ENCODE data around the gene RASAL2. TPM values are rescaled to one million over a fixed set of nuclear protein-coding genes. Genes with fewer than 3 reads are reported as not detected.

Gene RASAL2
- total and polyA plus RNA-seq, 12 donors, result 2.4 to 31.5 (median 15.0) TPM

GRCh38 chr1:178237121-178237520 is 143.2 kb downstream of the RASAL2 start:
- H3K4me1 ChIP-seq (replicated peaks in 1 of 2), result peaks cover 5 to 12% of the 10 kb centered on the region in 2 donors
- no peak overlapping the region for H3K4me3 ChIP-seq
- H3K27me3 ChIP-seq, result no peaks in the 10 kb centered on the region
- WGBS, 4 donors, result 93 to 100% (median 96%) methylated on average over 2 of the region's 2 CpGs
- no peak for DNase-seq
- TF ChIP-seq CTCF (IDR thresholded peaks at IDR 0.05), result no peak
- no peak for TF ChIP-seq POLR2A (IDR thresholded peaks at IDR 0.05)
- intact Hi-C loops (cut with DNase I), result no loop called here
- peaks cover 0 to 4% (median 0%) of the 10 kb centered on the region in 3 donors for H3K9me3 ChIP-seq (replicated peaks in 1 of 3)
- H3K36me3 ChIP-seq (replicated peaks in 1 of 2), result no peaks in the 10 kb centered on the region
- no peak overlapping the region for H3K27ac ChIP-seq

GRCh38 chr1:178238722-178239510 is 145.0 kb downstream of the RASAL2 start:
- no peaks in the 10 kb centered on the region for H3K36me3 ChIP-seq (replicated peaks in 1 of 2)
- intact Hi-C loops (cut with DNase I), result no loop called here
- H3K27me3 ChIP-seq, result no peaks in the 10 kb centered on the region
- DNase-seq, result no peak
- H3K9me3 ChIP-seq (replicated peaks in 1 of 3), result peaks cover 0 to 3% (median 0%) of the 10 kb centered on the region in 3 donors
- H3K27ac ChIP-seq, result no peak overlapping the region
- 14 to 29% (median 25%) methylated on average over 1 of the region's 1 CpG for WGBS, 4 donors
- H3K4me1 ChIP-seq (replicated peaks in 1 of 2), result peaks cover 5 to 12% of the 10 kb centered on the region in 2 donors
- TF ChIP-seq POLR2A (IDR thresholded peaks at IDR 0.05), result no peak
- TF ChIP-seq CTCF (IDR thresholded peaks at IDR 0.05), result no peak
- no peak overlapping the region for H3K4me3 ChIP-seq

- no peak overlapping the region for H3K4me3 ChIP-seq
- no peaks in the 10 kb centered on the region for H3K9me3 ChIP-seq (replicated peaks in 1 of 3)
- DNase-seq, result no peak
- H3K27ac ChIP-seq, result no peak overlapping the region
- 80 to 94% (median 89%) methylated on average over 1 of the region's 1 CpG for WGBS, 4 donors
- no peaks in the 10 kb centered on the region for H3K27me3 ChIP-seq
- H3K4me1 ChIP-seq (replicated peaks in 1 of 2), result peaks cover 5 to 12% of the 10 kb centered on the region in 2 donors
- intact Hi-C loops (cut with DNase I), result no loop called here
- no peaks in the 10 kb centered on the region for H3K36me3 ChIP-seq (replicated peaks in 1 of 2)
- TF ChIP-seq CTCF (IDR thresholded peaks at IDR 0.05) (no peak), POLR2A (IDR thresholded peaks at IDR 0.05) (no peak)
These were observed 147.2 kb downstream of the RASAL2 start for GRCh38 chr1:178241057-178241456.

- peaks cover 5 to 12% of the 10 kb centered on the region in 2 donors for H3K4me1 ChIP-seq (replicated peaks in 1 of 2)
- intact Hi-C loops (cut with DNase I), result no loop called here
- H3K27ac ChIP-seq, result no peak overlapping the region
- TF ChIP-seq POLR2A (IDR thresholded peaks at IDR 0.05), result no peak
- peak in 2 of 6 experiments; percentile 22 to 24 for TF ChIP-seq CTCF (IDR thresholded peaks at IDR 0.05)
- H3K4me3 ChIP-seq, result no peak overlapping the region
- no peaks in the 10 kb centered on the region for H3K9me3 ChIP-seq (replicated peaks in 1 of 3)
- DNase-seq, result no peak
- H3K36me3 ChIP-seq (replicated peaks in 1 of 2), result no peaks in the 10 kb centered on the region
- H3K27me3 ChIP-seq, result no peaks in the 10 kb centered on the region
These were observed 147.9 kb downstream of the RASAL2 start for GRCh38 chr1:178241837-178242236.

All from adrenal gland (tissue), 12 donors.